Dendritic cell treated with granulocyte-macrophage colony-stimulating factor and Interleukin-4, amounts not matched to agents 40 ng/mL and 50 ng/mL, for 4 days (primary cell): ENCODE results near the gene PRDM11.
"Not testable (repeated sequence)": the region's sequence is repeated elsewhere in the genome, so short reads cannot be mapped to it uniquely, and the experiment has no call there.

Source experiments
- H3K27ac Mint-ChIP-seq: one replicate; pipeline ENCODE4 v1.8.0; 2022; ENCODE audit warnings: mild to moderate bottlenecking, mixed read lengths
- H3K27me3 Mint-ChIP-seq: one replicate; pipeline ENCODE4 v1.8.0; 2022; ENCODE audit warnings: mild to moderate bottlenecking, mixed read lengths
- H3K36me3 Mint-ChIP-seq: one replicate; pipeline ENCODE4 v1.8.0; 2022; ENCODE audit warnings: low read depth, mixed read lengths
- H3K4me1 Mint-ChIP-seq: one replicate; pipeline ENCODE4 v1.8.0; 2022; ENCODE audit warnings: low read depth, mixed read lengths
- H3K4me3 Mint-ChIP-seq: one replicate; pipeline ENCODE4 v1.8.0; 2022; ENCODE audit warnings: mild to moderate bottlenecking, moderate library complexity, mixed read lengths
- H3K9me3 Mint-ChIP-seq: one replicate; pipeline ENCODE4 v1.8.0; 2022; ENCODE audit warnings: mixed read lengths
- intact Hi-C: fragments of 100-400 bp; cut with micrococcal nuclease; formaldehyde crosslinking; loops from one replicate; pipeline ENCODE4 v1.15.0; 2022

The PRDM11 gene

DNA sequence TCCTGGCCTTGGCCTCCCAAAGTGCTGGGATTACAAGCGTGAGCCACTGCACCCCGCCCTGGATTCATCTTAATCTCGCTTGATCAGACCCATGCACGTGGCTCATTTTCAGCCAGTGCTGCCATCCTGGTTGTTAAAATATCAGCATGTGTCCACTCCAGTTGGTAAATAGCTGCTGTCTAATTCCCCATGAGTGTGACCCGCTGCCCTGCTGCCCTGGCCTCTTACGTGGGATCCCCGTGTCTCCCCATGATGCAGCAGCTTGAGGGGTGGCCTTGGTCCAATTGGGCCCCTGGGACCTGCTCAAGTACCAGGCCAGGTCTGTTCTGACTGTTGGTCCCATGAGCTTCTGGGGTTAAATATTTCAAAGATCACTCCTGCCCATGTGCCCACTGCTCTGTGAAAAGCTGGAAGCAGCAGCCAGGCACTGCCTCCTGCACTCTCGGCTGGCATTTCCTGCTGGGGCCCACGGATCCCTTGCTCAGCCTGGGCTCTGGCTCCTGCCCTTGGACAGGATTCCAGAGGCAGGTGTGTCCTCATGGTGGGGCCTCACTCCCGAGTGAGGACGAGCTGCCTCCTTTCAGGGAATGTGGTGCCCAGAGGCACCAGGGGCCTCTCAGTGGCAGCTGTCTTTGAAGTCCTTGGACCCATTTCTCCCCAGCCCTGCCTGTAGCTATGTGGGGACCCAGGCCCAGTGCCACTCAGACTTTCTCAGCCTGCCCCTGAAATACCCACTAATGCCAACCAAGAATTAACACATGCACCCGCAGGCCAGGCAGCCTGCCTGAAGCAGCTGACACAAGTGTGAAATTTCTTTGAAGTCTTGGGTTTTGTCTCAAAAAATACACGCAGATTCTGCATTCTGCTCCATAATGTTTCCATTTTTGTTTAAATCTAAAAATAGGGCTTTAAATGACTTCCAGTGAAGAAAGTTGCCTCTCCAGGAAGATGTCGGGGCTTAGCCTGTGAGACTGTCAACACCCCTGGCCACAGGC lies 38.1 kb upstream of the PRDM11 start:
- Mint-ChIP-seq H3K27me3 (peaks cover 32% of the 10 kb centered on the region), H3K27ac (no peak overlapping the region), H3K4me1 (peaks cover 8% of the 10 kb centered on the region), H3K36me3 (no peaks in the 10 kb centered on the region), H3K4me3 (no peak overlapping the region), H3K9me3 (no peaks in the 10 kb centered on the region)
- intact Hi-C loops = no loop called here

DNA sequence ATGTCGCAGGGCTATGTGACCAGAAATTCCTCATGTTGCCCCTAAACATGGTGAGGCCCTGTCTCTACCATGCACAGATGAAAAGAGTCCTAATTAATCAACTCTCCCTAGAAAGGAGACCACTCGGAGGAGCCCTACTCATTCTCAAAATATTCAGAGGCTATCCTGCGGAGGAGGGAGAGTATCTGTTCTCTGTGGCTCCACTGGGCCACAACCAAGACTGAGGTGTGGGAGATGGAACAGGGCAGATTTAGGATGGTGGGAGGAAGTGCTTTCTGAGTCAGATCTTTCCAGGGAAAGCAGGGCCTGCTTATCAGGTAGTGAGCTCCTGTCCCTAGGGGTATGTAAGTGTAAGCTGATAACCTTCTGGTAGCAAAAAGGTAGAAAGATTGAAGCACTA lies 37.0 kb upstream of the PRDM11 start:
- peaks cover 8% of the 10 kb centered on the region for H3K4me1 Mint-ChIP-seq
- no peak overlapping the region for H3K4me3 Mint-ChIP-seq
- no peaks in the 10 kb centered on the region for H3K9me3 Mint-ChIP-seq
- H3K27me3 Mint-ChIP-seq = peaks cover 33% of the 10 kb centered on the region
- intact Hi-C loops = no loop called here
- no peak overlapping the region for H3K27ac Mint-ChIP-seq
- no peaks in the 10 kb centered on the region for H3K36me3 Mint-ChIP-seq

DNA sequence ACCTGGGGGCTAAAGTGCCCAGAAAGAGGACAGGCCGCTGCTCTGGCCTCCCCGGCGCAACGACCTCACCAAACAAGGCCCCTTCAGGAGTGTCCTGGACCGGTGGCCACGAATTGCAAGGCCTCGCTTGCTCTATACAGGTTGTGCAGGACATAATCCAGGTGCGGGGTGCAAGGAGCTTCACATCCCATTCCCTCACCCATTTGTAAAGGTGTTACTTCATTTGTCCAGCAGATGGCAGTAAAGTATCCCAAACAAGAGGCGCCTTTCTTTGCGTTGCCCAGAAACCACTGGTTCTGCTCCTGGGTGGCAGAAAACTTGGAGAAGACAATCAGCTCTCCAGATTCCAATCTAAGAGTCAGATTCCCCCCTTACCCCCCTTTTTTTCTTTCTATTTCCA lies 35.9 kb upstream of the PRDM11 start:
- peaks cover 6% of the 10 kb centered on the region for H3K4me1 Mint-ChIP-seq
- H3K27ac Mint-ChIP-seq = no peak overlapping the region
- peaks cover 38% of the 10 kb centered on the region for H3K27me3 Mint-ChIP-seq
- H3K9me3 Mint-ChIP-seq = no peaks in the 10 kb centered on the region
- H3K36me3 Mint-ChIP-seq = no peaks in the 10 kb centered on the region
- no peak overlapping the region for H3K4me3 Mint-ChIP-seq
- intact Hi-C loops = loop anchor here (1.0 to 2.0 kb wide), 2 partner anchors 222 to 230 kb away; no protein-coding TSS in a partner anchor

DNA sequence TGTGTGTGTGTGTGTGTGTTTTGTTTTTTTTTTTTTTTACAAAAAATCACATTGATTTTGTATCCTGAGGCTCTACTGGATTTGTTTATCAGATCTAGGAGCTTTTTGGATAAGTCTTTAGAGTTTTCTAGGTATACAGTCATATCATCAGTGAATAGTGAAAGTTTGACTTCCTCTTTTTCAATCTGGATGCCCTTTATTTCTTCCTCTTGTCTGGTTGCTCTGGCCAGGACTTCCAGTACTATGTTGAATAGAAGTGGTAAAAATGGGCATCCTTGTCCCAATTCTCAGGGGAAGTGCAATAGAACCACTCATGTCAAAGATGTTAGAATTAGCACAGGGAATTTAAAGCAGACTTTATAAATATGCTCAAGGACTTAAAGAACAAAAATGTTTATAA lies 32.6 kb upstream of the PRDM11 start:
- peaks cover 51% of the 10 kb centered on the region for H3K27me3 Mint-ChIP-seq
- H3K27ac Mint-ChIP-seq = no peak overlapping the region
- H3K9me3 Mint-ChIP-seq = no peaks in the 10 kb centered on the region
- intact Hi-C loops = no loop called here
- H3K4me1 Mint-ChIP-seq = no peaks in the 10 kb centered on the region
- H3K36me3 Mint-ChIP-seq = no peaks in the 10 kb centered on the region
- no peak overlapping the region for H3K4me3 Mint-ChIP-seq

DNA sequence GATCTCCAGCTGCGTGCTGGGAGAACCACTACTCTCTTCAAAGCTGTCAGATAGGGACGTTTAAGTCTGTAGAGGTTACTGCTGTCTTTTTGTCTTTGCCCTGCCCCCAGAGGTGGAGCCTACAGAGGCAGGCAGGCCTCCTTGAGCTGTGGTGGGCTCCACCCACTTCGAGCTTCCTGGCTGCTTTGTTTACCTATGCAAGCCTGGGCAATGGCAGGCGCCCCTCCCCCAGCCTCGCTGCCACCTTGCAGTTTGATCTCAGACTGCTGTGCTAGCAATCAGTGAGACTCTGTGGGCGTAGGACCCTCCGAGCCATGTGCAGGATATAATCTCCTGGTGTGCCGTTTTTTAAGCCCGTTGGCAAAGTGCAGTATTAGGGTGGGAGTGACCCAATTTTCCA lies 18.6 kb upstream of the PRDM11 start:
- intact Hi-C loops, H3K27ac Mint-ChIP-seq, H3K4me3 Mint-ChIP-seq, H3K9me3 Mint-ChIP-seq, H3K4me1 Mint-ChIP-seq, H3K36me3 Mint-ChIP-seq: not testable (repeated sequence)
- peaks cover 14% of the 10 kb centered on the region for H3K27me3 Mint-ChIP-seq

DNA sequence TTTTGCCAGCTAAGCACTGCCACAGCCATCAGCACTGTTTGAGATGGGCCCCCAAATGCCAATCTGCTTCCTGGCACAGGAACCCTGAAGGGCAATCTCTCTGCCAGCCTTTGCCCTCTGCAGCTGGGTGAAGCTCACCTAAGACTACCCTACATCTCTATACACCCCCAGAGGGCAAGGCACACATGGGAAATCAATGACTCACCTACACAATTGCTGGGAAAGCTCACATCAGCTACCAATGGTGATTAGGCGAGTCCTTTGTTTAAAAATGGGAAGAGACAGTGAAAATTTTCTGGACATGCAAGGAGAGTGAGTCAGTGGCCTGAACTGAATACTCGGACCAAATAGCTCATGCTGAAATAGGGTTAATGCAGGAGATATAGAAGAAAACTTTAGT lies 12.6 kb upstream of the PRDM11 start:
- Mint-ChIP-seq H3K27ac (no peak overlapping the region), H3K4me3 (no peak overlapping the region), H3K36me3 (no peaks in the 10 kb centered on the region), H3K9me3 (no peaks in the 10 kb centered on the region), H3K27me3 (peaks cover 24% of the 10 kb centered on the region), H3K4me1 (no peaks in the 10 kb centered on the region)
- intact Hi-C loops = no loop called here

DNA sequence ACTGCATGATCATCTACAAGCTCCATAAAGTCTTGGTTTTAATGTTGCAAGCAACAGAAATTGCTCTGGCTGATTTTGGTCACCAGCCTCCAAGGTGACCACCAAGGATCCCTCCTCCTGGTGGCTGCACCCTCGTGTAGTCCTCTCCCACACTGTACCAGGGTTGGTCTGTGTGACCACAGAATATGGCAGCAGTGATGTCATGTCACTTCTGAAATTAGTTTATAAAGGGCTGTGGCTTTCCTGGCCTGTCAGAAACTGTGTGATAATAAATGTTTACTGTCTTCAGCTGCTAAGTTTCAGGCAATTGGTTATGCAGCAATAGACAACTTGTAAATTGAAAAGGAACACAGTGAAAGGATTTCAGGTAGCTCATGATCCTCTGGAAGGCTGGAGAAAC lies 5.3 kb upstream of the PRDM11 start:
- Mint-ChIP-seq H3K4me3 (no peak overlapping the region), H3K27me3 (peaks cover 47% of the 10 kb centered on the region), H3K36me3 (no peaks in the 10 kb centered on the region), H3K9me3 (no peaks in the 10 kb centered on the region), H3K4me1 (peaks cover 8% of the 10 kb centered on the region), H3K27ac (no peak overlapping the region)
- intact Hi-C loops = no loop called here

DNA sequence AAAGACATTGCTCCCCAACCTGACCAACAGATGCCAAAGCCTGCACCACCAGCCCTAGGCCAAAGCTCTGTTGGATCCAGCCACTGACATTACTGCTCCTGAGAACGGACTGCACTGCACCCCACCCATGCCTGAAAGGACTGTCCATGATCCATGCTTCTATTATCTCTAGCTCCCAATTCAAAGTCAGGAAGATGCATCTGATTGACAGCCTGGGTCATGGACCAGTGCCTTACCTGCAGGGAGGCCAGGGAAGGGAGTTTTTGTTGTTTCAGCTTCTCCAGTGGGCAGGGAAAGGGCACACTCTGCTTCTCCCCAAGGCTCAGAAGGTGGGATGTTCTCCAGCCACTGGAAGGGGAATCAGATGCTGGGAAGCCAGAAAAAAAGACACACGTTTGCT lies 4.8 kb upstream of the PRDM11 start:
- no peak overlapping the region for H3K4me3 Mint-ChIP-seq
- no peaks in the 10 kb centered on the region for H3K9me3 Mint-ChIP-seq
- peaks cover 8% of the 10 kb centered on the region for H3K4me1 Mint-ChIP-seq
- peaks cover 50% of the 10 kb centered on the region for H3K27me3 Mint-ChIP-seq
- H3K36me3 Mint-ChIP-seq = no peaks in the 10 kb centered on the region
- intact Hi-C loops = no loop called here
- no peak overlapping the region for H3K27ac Mint-ChIP-seq

DNA sequence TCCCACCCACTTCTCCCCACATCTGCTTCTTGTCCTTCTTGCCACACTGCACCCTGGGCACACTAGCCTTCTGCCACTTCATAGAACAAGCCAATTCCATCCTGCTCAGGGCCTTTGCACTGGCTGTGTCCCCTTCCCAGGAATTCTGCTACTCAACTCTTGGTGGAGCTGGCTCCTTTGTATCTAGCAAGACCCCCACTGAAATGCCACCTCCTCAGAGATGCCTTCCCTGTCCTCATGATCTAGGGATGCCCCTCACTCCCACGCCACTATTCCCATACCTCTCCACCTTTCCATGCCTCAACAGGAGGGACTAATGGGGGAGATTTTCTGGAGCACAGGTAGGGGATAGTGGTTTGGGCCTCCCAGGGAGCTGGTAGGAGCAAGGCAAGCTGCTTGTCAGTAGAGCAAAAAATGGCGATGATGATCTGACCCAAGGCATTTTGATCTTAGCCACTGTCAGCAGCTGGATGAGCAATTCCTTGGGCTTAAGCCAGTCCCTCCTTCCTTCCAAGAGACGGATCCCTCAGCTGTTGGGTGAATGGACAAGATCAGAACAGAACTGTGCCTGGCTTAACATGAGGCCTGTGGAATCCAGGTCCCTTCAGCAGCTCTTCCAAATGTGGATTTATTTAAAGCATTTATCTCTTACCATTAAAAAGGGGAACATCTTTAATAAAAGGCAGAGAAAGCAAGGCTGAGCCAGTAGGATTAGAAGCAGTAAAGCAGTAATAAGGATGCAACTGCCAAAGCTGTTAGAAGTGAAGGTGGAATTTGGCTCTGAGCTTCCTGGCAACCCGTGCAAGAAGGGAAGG lies 4.0 kb upstream of the PRDM11 start:
- H3K4me3 Mint-ChIP-seq = no peak overlapping the region
- intact Hi-C loops = no loop called here
- no peaks in the 10 kb centered on the region for H3K9me3 Mint-ChIP-seq
- peaks cover 48% of the 10 kb centered on the region for H3K27me3 Mint-ChIP-seq
- H3K36me3 Mint-ChIP-seq = peaks cover 5% of the 10 kb centered on the region
- H3K4me1 Mint-ChIP-seq = peaks cover 10% of the 10 kb centered on the region
- no peak overlapping the region for H3K27ac Mint-ChIP-seq

DNA sequence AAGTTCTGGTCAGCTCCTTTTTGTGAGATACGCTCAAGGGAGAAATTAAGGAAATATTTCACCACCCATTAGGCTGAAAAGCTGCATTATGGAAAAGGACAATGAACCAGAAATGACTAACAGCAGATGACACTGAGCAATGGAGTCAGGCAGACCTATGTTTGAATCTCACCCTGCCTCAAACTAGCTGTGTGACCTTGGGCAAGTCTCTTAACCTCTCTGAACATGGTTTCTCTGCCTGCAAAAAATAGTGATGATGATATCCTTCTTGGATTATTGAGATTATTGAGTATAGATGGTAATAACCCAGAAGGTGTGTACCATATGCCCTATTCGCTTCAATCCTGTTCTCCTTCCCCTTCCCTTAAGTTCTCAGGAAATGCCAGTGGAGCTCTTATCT lies 2.9 kb upstream of the PRDM11 start:
- H3K27ac Mint-ChIP-seq = no peak overlapping the region
- peaks cover 20% of the 10 kb centered on the region for H3K4me1 Mint-ChIP-seq
- H3K4me3 Mint-ChIP-seq = no peak overlapping the region
- H3K9me3 Mint-ChIP-seq = no peaks in the 10 kb centered on the region
- peaks cover 6% of the 10 kb centered on the region for H3K36me3 Mint-ChIP-seq
- peaks cover 45% of the 10 kb centered on the region for H3K27me3 Mint-ChIP-seq
- intact Hi-C loops = no loop called here

DNA sequence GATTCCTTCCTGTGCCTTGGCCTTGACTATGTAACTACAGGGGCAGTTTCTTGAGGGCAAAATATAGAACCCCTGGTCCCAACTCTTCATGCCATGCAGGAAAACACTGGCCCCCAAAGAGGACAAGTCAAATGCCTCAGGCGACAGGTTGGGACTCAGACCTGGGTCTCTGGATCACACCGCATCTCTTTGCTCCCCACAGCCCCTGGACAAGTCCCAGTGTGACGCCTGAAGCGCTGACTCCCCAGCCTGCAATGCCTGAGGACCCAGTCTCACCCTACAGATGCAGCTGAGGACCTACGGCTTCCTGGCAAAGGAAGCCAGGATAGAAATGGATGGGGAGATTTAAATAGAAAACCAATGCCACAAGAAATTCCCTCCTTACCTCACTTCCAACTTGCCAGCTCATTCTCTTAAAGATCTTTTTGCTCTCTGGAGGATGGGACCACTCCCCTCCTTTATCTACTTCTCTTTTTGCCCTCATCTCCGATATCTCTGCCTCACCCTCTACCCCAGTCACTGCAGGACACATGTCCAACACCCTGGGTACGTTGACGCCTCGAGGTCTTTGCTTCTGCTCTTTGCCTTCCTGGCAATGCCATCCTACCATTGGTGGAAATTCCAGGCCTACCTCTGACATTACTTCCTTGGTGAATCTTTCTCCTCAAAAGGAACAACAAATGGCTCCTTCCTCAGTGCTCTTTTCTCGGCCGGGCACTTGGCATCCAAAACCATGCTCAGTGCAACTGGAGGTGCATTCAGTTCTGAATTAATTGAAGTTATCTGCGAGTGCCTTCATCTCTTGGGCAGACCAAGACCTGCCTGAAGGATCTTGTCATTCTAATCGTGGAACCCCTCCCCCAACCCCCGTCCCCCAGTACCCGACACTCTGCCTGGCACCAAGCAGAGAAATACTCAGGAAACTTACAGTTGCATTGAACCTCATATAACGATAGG lies 2.0 kb upstream of the PRDM11 start:
- H3K4me3 Mint-ChIP-seq = no peak overlapping the region
- H3K27me3 Mint-ChIP-seq = peaks cover 41% of the 10 kb centered on the region
- intact Hi-C loops = loop anchor here (5.0 kb wide), 1 partner anchor 658 kb away; no protein-coding TSS in a partner anchor
- H3K36me3 Mint-ChIP-seq = peaks cover 6% of the 10 kb centered on the region
- no peak overlapping the region for H3K27ac Mint-ChIP-seq
- peaks cover 20% of the 10 kb centered on the region for H3K4me1 Mint-ChIP-seq
- H3K9me3 Mint-ChIP-seq = no peaks in the 10 kb centered on the region

DNA sequence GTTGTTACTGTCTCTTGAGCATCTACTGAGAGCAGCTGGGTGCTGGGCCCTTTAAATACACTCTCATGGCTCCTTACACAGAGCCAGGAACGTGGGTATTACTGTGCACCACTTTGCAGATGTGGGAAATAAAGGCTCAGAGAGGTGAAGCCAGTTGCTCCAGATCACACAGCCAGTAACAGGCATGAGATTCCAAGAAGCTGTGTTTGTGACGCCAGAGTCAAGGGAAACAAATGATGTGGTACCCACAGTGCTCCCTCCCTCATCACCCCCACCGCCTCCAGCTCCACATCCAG lies 1.4 kb upstream of the PRDM11 start:
- Mint-ChIP-seq H3K4me1 (peaks cover 20% of the 10 kb centered on the region), H3K9me3 (no peaks in the 10 kb centered on the region), H3K27me3 (peaks cover 40% of the 10 kb centered on the region), H3K27ac (no peak overlapping the region), H3K36me3 (peaks cover 6% of the 10 kb centered on the region), H3K4me3 (no peak overlapping the region)
- intact Hi-C loops = loop anchor here (5.0 kb wide), 1 partner anchor 657 kb away; no protein-coding TSS in a partner anchor

DNA sequence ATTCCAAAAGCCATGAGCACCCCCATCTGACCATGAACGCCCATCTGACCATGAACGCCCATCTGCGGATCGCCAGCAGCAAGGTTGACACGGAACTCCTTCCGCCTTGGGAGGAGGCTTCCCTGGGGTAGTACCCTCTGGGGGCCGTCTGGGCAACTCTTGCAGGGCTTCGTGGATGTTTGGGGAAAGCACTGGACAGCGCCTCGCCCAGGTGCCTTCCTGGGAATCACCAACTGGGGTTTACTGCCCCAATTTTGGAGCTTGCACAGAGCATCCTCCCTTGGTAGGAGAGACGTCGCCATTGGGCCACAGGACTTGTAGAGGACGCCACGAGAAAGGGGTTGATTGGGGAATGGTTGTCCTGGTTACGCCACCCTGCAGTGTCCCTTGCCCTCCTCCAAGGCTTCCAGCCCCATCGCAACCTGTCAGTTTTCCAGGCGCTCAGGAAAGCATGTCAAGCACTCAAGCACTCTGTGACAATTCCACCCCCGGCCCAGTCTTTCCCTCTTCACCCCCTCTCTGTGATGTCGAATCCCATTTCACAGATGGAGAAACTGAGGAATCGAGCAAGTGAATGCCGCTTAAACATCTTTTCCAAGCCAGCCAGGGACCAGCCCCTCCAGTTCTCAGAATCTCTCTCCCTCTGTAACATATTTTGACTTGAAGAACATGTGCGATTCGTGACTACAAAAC lies 914 bp upstream of the PRDM11 start:
- Mint-ChIP-seq H3K27ac (peak overlapping the region; percentile 94), H3K9me3 (no peaks in the 10 kb centered on the region), H3K4me1 (peaks cover 20% of the 10 kb centered on the region), H3K4me3 (peak overlapping the region; percentile 91), H3K36me3 (peaks cover 6% of the 10 kb centered on the region), H3K27me3 (peaks cover 37% of the 10 kb centered on the region)
- intact Hi-C loops = loop anchor here (5.0 kb wide), 1 partner anchor 657 kb away; no protein-coding TSS in a partner anchor
